Activated naive CD4-positive, alpha-beta T cell treated with Interleukin-2 at 50 U/mL for 16 hours (primary cell): ENCODE data around the gene DNPH1.

Source experiments
- DNase-seq: peaks from one replicate; pipeline ENCODE4 v3.0.0-alpha.2; 2020

Gene DNPH1

GRCh38 chr6:43228951-43229802 lies at the start of gene DNPH1:
TSS of gene DNPH1 (minus strand) at chr6:43229481. CDS start at chr6:43229456, 25 bp downstream.
- peak; percentile 83 for DNase-seq

GRCh38 chr6:43278524-43279078 lies 49.3 kb upstream of the DNPH1 start:
- DNase-seq: no peak

- no peak for DNase-seq
Observed at GRCh38 chr6:43277643-43278523, 48.6 kb upstream of the DNPH1 start.

- DNase-seq: no peak
Observed at GRCh38 chr6:43277306-43277642, 48.0 kb upstream of the DNPH1 start.

- no peak for DNase-seq
Observed at GRCh38 chr6:43276577-43277305, 47.5 kb upstream of the DNPH1 start.

GRCh38 chr6:43275801-43276576 lies 46.7 kb upstream of the DNPH1 start:
- DNase-seq: peak; percentile 33

GRCh38 chr6:43274916-43275597 lies 45.8 kb upstream of the DNPH1 start:
- DNase-seq: peak; percentile 40

- no peak for DNase-seq
Observed at GRCh38 chr6:43274127-43274915, 45.0 kb upstream of the DNPH1 start.

GRCh38 chr6:43273707-43274106 lies 44.4 kb upstream of the DNPH1 start:
- DNase-seq: no peak

- no peak for DNase-seq
Observed at GRCh38 chr6:43271944-43272343, 42.7 kb upstream of the DNPH1 start.

GRCh38 chr6:43271103-43271815 lies 42.0 kb upstream of the DNPH1 start:
- DNase-seq: no peak

- DNase-seq: peak; percentile 55
Observed at GRCh38 chr6:43269273-43270007, 40.2 kb upstream of the DNPH1 start.

- no peak for DNase-seq
Observed at GRCh38 chr6:43268782-43269272, 39.5 kb upstream of the DNPH1 start.

GRCh38 chr6:43268355-43268700 lies 39.0 kb upstream of the DNPH1 start:
- DNase-seq: no peak

- DNase-seq: no peak
Observed at GRCh38 chr6:43267619-43268354, 38.5 kb upstream of the DNPH1 start.

- DNase-seq: no peak
Observed at GRCh38 chr6:43265564-43265963, 36.3 kb upstream of the DNPH1 start.

- DNase-seq: no peak
Observed at GRCh38 chr6:43264599-43265145, 35.4 kb upstream of the DNPH1 start.
